Measurements from ENCODE around the gene PRDM15.

The PRDM15 gene

GRCh38 chr21:41824466-41825207 is 54.5 kb downstream of the PRDM15 start:
- DNase-seq (ENCODE audit: low read depth) = no peak

GRCh38 chr21:41823906-41824305 is 55.2 kb downstream of the PRDM15 start:
- no peak for DNase-seq (ENCODE audit: low read depth)

GRCh38 chr21:41823166-41823565 is 56.0 kb downstream of the PRDM15 start:
- DNase-seq (ENCODE audit: low read depth) = no peak

- DNase-seq (ENCODE audit: low read depth) = no peak
Observed at GRCh38 chr21:41821756-41822431, 57.2 kb downstream of the PRDM15 start.

- no peak for DNase-seq (ENCODE audit: low read depth)
Observed at GRCh38 chr21:41821081-41821755, 57.9 kb downstream of the PRDM15 start.

- DNase-seq (ENCODE audit: low read depth) = no peak
Observed at GRCh38 chr21:41820384-41821080, 58.6 kb downstream of the PRDM15 start.

GRCh38 chr21:41819856-41820281 is 59.3 kb downstream of the PRDM15 start:
- no peak for DNase-seq (ENCODE audit: low read depth)

GRCh38 chr21:41819236-41819855 is 59.8 kb downstream of the PRDM15 start:
- DNase-seq (ENCODE audit: low read depth) = no peak

GRCh38 chr21:41817877-41818855 is 61.0 kb downstream of the PRDM15 start:
- no peak for DNase-seq (ENCODE audit: low read depth)

GRCh38 chr21:41817228-41817627 is 61.9 kb downstream of the PRDM15 start:
- DNase-seq (ENCODE audit: low read depth) = no peak

- no peak for DNase-seq (ENCODE audit: low read depth)
Observed at GRCh38 chr21:41816583-41817165, 62.5 kb downstream of the PRDM15 start.

- no peak for DNase-seq (ENCODE audit: low read depth)
Observed at GRCh38 chr21:41815652-41816582, 63.2 kb downstream of the PRDM15 start.

GRCh38 chr21:41813226-41813625 is 65.9 kb downstream of the PRDM15 start:
- DNase-seq (ENCODE audit: low read depth) = no peak

- no peak for DNase-seq (ENCODE audit: low read depth)
Observed at GRCh38 chr21:41812679-41813078, 66.5 kb downstream of the PRDM15 start.

GRCh38 chr21:41810597-41810932 is 68.6 kb downstream of the PRDM15 start:
- no peak for DNase-seq (ENCODE audit: low read depth)

- DNase-seq (ENCODE audit: low read depth) = no peak
Observed at GRCh38 chr21:41809891-41810596, 69.1 kb downstream of the PRDM15 start.

GRCh38 chr21:41808846-41809245 is 70.3 kb downstream of the PRDM15 start:
- no peak for DNase-seq (ENCODE audit: low read depth)

GRCh38 chr21:41808094-41808493 is 71.0 kb downstream of the PRDM15 start:
- no peak for DNase-seq (ENCODE audit: low read depth)

GRCh38 chr21:41806773-41807172 is 72.4 kb downstream of the PRDM15 start:
- DNase-seq (ENCODE audit: low read depth) = no peak
